ENCODE measurements around the gene RANBP3.

DNA sequence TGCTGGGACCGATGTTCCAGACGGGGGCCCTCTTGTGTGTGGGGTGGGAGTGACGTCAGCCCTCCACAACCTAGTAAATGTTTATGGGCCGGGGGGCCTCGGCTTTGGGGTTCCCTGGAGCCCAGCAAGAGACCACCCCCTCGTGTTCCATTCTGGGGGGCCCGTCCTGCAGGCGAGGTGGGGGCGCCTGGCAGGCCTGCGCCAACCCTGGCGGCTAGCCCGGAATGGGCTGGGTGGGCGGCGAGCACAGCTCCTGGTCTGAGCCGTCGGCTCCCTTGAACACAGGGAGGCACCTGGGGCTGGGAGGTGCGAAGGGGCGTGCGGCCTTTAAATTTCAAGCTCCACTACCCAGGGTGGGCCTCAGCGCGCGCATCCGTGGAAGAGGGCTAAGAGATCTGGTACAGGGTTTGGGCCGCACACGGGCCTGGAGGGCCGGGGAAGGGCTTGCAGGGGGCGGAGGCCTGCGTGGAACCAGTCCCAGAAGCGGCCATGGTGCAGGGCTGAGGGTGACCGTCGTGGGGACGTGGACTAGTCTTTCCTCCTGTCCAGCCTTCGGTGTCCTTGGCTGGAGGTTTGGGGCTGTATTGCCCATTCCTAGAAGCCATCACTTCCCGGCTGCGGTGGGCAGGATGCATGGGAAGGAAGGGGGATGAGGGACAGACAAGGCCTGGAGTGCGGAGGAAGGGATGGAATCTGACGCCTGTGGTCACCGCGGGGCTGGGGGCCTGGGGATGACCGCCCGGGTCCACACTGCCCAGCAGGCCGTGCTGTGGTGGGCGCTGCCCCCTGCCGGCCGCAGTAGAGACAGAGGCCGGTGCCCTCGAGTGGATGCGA, 85.8 kb downstream of the RANBP3 start:
- TF ChIP-seq, protein P1, sequence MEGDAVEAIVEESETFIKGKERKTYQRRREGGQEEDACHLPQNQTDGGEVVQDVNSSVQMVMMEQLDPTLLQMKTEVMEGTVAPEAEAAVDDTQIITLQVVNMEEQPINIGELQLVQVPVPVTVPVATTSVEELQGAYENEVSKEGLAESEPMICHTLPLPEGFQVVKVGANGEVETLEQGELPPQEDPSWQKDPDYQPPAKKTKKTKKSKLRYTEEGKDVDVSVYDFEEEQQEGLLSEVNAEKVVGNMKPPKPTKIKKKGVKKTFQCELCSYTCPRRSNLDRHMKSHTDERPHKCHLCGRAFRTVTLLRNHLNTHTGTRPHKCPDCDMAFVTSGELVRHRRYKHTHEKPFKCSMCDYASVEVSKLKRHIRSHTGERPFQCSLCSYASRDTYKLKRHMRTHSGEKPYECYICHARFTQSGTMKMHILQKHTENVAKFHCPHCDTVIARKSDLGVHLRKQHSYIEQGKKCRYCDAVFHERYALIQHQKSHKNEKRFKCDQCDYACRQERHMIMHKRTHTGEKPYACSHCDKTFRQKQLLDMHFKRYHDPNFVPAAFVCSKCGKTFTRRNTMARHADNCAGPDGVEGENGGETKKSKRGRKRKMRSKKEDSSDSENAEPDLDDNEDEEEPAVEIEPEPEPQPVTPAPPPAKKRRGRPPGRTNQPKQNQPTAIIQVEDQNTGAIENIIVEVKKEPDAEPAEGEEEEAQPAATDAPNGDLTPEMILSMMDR (conservative IDR thresholded peaks at IDR 0.05; ENCODE audit: low read depth in 2 of 2): peak; percentile 70 to 88
- no peak for TF ChIP-seq NANOG (IDR thresholded peaks at IDR 0.05; ENCODE audit: borderline replicate concordance)
- TF ChIP-seq STAT1 (IDR thresholded peaks at IDR 0.05; ENCODE audit: unreplicated experiment): no peak
- no peak for TF ChIP-seq JUNB (IDR thresholded peaks at IDR 0.05; ENCODE audit: unreplicated experiment)
- TF ChIP-seq, protein P2, sequence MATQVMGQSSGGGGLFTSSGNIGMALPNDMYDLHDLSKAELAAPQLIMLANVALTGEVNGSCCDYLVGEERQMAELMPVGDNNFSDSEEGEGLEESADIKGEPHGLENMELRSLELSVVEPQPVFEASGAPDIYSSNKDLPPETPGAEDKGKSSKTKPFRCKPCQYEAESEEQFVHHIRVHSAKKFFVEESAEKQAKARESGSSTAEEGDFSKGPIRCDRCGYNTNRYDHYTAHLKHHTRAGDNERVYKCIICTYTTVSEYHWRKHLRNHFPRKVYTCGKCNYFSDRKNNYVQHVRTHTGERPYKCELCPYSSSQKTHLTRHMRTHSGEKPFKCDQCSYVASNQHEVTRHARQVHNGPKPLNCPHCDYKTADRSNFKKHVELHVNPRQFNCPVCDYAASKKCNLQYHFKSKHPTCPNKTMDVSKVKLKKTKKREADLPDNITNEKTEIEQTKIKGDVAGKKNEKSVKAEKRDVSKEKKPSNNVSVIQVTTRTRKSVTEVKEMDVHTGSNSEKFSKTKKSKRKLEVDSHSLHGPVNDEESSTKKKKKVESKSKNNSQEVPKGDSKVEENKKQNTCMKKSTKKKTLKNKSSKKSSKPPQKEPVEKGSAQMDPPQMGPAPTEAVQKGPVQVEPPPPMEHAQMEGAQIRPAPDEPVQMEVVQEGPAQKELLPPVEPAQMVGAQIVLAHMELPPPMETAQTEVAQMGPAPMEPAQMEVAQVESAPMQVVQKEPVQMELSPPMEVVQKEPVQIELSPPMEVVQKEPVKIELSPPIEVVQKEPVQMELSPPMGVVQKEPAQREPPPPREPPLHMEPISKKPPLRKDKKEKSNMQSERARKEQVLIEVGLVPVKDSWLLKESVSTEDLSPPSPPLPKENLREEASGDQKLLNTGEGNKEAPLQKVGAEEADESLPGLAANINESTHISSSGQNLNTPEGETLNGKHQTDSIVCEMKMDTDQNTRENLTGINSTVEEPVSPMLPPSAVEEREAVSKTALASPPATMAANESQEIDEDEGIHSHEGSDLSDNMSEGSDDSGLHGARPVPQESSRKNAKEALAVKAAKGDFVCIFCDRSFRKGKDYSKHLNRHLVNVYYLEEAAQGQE (IDR thresholded peaks at IDR 0.05; ENCODE audit: unreplicated experiment): no peak
